GM10266 (cell line): ENCODE results near the gene FMN1.

ENCODE experiments used
- DNase-seq: peaks from one replicate; pipeline ENCODE4 v3.0.0; 2012; ENCODE audit errors: extremely low spot score
- TF ChIP-seq, protein P1 (sequence below): IDR thresholded peaks from 2 replicates; pipeline ENCODE4 v1.5.1; 2012; ENCODE audit warnings: mild to moderate bottlenecking, low read depth; ENCODE audit not compliant: control insufficient read depth, insufficient read depth; ENCODE audit errors: missing control alignments

Gene FMN1

DNA sequence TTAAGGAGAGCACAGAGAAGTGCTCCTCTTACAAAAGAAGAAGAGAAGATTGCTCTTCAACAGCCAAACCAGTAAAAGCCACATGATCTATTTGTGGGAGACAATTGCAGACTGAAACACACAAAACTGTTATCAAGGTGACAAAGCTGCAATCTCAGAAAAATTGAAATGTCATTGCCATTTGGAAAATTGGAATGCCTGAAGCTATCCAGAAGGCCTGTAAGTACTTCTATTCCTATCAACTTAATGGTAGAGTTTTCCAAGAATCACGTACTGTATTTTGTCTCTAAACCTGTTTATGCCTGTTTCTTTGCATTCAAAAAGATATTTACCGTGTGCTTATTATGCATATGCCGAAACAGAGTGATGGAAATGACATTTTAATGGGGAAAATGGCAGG, 272.0 kb downstream of the FMN1 start:
- TF ChIP-seq, protein P1, sequence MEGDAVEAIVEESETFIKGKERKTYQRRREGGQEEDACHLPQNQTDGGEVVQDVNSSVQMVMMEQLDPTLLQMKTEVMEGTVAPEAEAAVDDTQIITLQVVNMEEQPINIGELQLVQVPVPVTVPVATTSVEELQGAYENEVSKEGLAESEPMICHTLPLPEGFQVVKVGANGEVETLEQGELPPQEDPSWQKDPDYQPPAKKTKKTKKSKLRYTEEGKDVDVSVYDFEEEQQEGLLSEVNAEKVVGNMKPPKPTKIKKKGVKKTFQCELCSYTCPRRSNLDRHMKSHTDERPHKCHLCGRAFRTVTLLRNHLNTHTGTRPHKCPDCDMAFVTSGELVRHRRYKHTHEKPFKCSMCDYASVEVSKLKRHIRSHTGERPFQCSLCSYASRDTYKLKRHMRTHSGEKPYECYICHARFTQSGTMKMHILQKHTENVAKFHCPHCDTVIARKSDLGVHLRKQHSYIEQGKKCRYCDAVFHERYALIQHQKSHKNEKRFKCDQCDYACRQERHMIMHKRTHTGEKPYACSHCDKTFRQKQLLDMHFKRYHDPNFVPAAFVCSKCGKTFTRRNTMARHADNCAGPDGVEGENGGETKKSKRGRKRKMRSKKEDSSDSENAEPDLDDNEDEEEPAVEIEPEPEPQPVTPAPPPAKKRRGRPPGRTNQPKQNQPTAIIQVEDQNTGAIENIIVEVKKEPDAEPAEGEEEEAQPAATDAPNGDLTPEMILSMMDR = no peak

DNA sequence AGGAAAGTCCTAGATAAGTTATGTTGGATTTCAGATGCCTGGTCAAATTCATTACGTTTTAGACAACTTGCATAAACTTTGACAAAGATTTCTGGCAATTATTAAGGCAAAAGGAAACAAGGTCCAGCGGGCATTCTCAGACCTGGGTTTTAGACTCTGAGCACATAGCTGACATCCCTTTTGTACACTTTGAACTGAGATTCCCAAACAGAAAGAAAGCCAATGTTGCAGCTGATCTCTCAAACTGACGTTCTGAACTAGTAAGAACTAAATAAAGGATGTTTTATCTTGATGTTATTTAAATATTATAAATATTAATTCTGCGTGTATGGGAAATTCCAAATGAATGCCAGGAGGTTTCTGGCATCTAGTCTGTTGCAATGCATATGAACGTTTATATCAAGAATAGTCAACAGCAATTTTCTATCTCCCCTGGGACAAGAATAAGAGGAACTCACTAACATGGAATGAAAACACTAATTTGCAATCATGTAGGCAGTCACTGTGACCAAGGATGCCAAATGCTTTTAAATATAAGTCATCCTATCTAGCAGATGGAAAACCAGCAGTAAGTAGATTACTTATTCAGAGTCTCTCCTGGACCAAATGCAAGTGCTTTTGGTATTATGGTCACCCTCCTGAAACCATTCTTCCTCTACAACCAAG, 274.6 kb downstream of the FMN1 start:
- no peak for DNase-seq
- TF ChIP-seq, protein P1 = no peak

More for the DNA sequence above, 272.0 kb downstream of the FMN1 start:
- DNase-seq = no peak

DNA sequence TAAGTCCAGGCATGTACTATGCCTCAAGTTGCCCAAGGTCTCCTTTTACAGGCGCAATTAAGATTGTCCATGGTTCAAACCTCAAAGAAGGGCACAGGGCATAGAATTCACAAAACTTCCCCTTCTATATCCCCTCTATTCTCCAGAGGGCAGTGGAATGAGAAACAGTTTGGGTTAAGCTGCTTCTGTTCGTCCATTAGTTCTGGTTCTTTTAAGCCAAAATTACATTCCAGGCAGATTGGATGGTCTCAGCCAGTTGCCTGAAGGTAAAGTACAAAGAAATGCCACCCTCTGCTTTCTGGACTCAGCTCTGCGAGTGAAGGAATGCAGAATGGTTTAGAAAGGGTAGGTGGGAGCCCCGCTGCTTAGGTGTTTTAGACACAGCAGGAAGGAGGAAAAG, 276.0 kb downstream of the FMN1 start:
- no peak for DNase-seq

DNA sequence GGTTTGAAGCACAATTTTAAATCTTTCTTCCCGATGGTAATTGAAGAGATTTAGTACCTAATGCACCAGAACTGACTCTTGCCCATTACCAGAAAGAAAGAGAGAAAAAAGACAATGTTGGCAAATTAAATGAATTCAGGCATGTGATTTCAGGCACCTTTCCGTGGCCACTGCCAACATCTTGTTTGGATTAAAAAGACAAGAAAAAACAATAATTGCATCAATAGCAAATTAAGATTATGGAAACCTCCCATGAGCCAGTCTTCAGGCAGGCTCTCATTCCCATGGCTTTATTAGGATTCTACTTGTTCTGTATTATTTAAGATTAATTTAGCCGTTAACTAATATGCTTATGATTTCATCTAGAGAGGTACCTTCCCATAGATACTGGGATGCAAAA, 283.7 kb downstream of the FMN1 start:
- TF ChIP-seq, protein P1 = no peak
- no peak for DNase-seq

More for the DNA sequence above, 276.0 kb downstream of the FMN1 start:
- TF ChIP-seq, protein P1 = no peak

DNA sequence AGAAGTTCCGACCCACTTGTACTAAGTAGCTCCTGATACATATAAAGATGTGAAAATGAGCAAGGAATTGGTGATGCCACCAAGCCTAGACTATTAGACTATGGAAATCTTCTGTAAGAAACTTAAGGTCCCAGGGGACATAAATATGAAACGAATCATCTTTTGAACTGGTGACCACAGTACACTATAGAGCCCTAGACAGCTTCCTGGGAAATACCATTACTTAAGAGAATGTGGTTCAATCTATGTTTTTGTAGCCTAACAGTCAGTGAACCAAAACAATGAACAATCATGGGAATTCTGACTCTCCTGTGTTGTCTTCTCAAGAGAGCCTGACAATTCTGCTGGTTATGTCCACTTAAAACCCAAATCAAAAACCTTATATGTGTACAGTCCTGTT, 285.1 kb downstream of the FMN1 start:
- TF ChIP-seq, protein P1 = no peak

DNA sequence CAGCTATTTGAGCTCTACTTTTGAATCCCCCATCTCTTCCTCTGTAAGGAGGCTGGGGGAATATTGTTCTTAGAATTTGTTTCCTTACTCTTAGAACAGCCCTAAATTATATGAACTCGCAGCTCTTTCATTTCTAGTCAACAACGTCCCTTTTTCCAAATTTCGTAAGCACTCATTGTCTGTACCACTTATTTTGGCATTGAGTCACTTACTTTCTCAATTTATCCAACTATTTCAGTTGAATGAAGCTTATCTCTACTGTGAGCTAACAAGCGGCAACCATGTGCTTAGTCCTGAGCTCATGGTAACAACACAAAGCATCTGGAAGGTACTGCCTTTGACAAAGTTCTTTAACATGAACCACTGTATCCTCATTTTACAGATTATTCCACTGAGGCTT, 285.6 kb downstream of the FMN1 start:
- no peak for DNase-seq
- TF ChIP-seq, protein P1 = no peak

More for the DNA sequence above, 285.1 kb downstream of the FMN1 start:
- no peak for DNase-seq

DNA sequence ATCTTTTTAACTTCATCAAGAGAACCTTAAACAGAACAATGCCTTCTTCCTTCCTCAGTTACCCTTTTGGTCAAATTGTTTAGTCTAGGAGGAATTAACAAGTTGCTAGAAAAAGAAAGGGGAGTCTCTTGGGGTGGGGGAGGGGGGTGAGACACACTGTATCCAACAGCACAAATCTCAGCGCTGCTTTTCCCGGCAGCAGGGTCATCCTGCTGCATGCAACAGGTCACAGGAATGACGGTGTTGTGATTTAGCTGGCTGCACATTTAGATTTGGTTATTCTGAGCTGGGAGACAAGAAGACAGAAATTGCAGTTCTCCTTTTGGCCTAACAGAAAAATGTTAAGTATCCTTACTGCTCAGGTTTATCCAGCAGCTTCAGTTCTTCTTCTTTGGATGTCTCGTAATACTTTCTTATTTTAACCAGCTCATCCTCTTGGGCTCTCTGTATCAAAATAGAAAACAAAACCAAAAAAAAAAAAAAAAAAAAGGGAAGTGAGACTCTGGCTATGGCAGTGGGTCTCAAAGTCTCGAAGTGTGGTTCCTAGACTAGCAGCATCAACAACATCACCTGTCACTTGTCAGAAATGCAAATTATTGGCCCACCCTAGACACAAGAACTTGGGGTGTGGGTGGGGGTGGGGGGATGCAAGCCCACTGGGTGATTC, 286.2 kb downstream of the FMN1 start:
- TF ChIP-seq, protein P1 = no peak
- peak; percentile 61 for DNase-seq
